ENCODE results near the gene HARS1.
"Not testable (repeated sequence)": the region's sequence is repeated elsewhere in the genome, so short reads cannot be mapped to it uniquely, and the experiment has no call there.

The HARS1 gene

GRCh38 chr5:140628711-140629110 is 62.5 kb downstream of the HARS1 start:
- Histone ChIP-seq H3K27me3 (ENCODE audit: control insufficient read depth, insufficient read depth, low read length) (no peaks in the 10 kb centered on the region), H3K9ac (ENCODE audit: low read length) (no peak overlapping the region), H3K4me1 (ENCODE audit: control insufficient read depth, insufficient read depth, low read length) (peaks cover 4% of the 10 kb centered on the region), H3K27ac (ENCODE audit: low read depth, low read length) (no peak overlapping the region), H3K4me3 (ENCODE audit: low read length) (no peak overlapping the region), H3K36me3 (ENCODE audit: control insufficient read depth, insufficient read depth, low read length) (no peaks in the 10 kb centered on the region)

DNA sequence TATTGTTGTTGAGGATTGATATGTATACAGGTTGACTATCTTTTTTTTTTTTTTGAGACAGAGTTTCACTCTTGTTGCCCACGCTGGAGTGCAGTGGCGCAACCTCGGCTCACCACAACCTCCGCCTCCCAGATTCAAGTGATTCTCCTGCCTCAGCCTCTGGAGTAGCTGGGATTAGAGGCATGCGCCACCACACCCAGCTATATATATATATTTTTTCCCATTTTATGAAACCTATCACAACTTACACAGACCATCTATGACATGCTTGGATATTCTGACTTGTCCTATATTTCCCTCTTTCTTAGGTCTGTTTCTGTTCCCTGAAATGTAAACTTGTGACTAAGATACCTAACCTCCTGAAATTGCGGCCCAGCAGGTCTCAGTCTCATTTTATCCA is 63.2 kb downstream of the HARS1 start:
- Histone ChIP-seq H3K27me3 (ENCODE audit: control insufficient read depth, insufficient read depth, low read length) (no peaks in the 10 kb centered on the region), H3K9ac (ENCODE audit: low read length) (no peak overlapping the region), H3K4me1 (ENCODE audit: control insufficient read depth, insufficient read depth, low read length) (no peaks in the 10 kb centered on the region), H3K36me3 (ENCODE audit: control insufficient read depth, insufficient read depth, low read length) (no peaks in the 10 kb centered on the region), H3K27ac (ENCODE audit: low read depth, low read length) (no peak overlapping the region), H3K4me3 (ENCODE audit: low read length) (no peak overlapping the region)

DNA sequence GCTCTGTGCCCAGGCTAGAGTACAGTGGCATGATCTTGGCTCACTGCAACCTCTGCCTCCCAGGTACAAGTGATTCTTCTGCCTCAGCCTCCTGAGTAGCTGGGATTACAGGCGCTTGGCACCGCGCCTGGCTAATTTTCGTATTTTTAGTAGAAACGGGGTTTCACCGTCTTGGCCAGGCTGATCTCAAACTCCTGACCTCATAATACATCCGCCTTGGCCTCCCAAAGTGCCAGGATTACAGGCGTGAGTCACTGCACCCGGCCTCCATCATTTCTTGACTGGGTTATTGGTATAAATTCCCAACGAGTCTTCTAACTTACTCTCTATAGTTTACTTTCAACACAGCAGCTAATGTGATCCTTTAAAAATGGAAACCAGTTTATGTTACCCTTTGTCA is 66.3 kb downstream of the HARS1 start:
- not testable (repeated sequence) for H3K36me3 ChIP-seq (ENCODE audit: control insufficient read depth, insufficient read depth, low read length); H3K4me1 ChIP-seq (ENCODE audit: control insufficient read depth, insufficient read depth, low read length); H3K27me3 ChIP-seq (ENCODE audit: control insufficient read depth, insufficient read depth, low read length); H3K4me3 ChIP-seq (ENCODE audit: low read length); H3K27ac ChIP-seq (ENCODE audit: low read depth, low read length); H3K9ac ChIP-seq (ENCODE audit: low read length)

Data from rectal smooth muscle tissue (tissue), 1 donor.